Measurements from ENCODE around the gene BSND. TPM values are rescaled to one million over a fixed set of nuclear protein-coding genes. Genes with fewer than 3 reads are reported as not detected.

Gene BSND
- polyA plus RNA-seq, 1 donor (not counting 4 experiments of a cell fraction or from before 2014, with no cell fraction given), result not detected

DNA sequence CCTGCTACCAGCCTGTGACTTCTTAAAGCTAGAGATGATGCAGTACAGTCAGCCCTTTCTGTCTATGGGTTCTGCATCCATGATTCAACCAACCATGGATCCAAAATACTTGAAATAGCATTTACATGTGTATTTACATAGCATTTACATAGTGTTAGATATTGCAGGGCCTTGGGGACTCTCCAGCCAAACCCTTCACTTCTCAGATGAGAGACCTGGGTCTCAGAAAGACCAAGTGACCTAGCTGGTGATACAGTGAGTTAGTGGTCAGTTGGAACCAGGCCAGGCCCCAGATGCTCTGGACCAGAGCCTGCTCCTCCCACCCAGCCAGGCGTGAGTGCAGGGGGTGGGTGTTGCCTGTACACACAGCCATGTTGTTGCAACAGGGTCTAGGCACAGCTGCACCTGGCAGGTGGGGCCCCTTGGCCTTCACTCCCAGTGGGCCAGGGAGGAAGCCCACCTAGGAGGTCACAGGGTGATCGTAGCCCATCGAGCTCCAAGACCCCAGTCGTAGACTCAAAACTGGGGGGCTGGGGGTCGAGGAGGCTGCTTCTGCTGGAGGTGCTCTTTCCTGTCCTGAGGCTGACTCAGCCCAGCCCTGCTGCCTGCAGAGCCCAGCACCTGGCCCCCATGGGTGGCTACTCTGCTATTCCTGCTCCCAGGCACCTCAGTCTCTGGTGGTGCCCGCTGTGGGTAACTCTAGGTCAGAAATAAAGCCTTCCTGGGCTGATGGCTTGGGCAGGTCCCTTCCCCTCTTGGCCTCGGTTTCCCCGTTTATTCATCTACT lies 10.6 kb upstream of the BSND start:
- H2AFZ ChIP-seq (ENCODE audit: control insufficient read depth, low read length), result no peak overlapping the region
- H3K9me3 ChIP-seq (ENCODE audit: control insufficient read depth, low read depth, low read length), result no peaks in the 10 kb centered on the region
- H3K27me3 ChIP-seq (ENCODE audit: control insufficient read depth, extremely low read depth, insufficient read depth, low read length), result no peaks in the 10 kb centered on the region
- dilution Hi-C loops (cut with MboI; ENCODE audit: extremely low pct_ligation_motif_present, low sequenced_read_pairs), result no loop called here
- no peaks in the 10 kb centered on the region for H3K36me3 ChIP-seq (ENCODE audit: control insufficient read depth in 2 of 2, extremely low read depth in 1 of 2, insufficient read depth in 2 of 2, low read length in 2 of 2)
- H3K9me1 ChIP-seq (ENCODE audit: control insufficient read depth, extremely low read depth, insufficient read depth, low read length), result no peaks in the 10 kb centered on the region
- no peaks in the 10 kb centered on the region for H4K20me1 ChIP-seq (ENCODE audit: control insufficient read depth, extremely low read depth, insufficient read depth, low read length)
- no peak overlapping the region for H3K4me3 ChIP-seq (ENCODE audit: control insufficient read depth in 2 of 3, extremely low read depth in 1 of 3, insufficient read depth in 2 of 3, low read depth in 1 of 3, low read length in 3 of 3)
- FAIRE-seq, result no peak
- no peak overlapping the region for H3K4me2 ChIP-seq (ENCODE audit: control insufficient read depth, extremely low read depth, insufficient read depth, low read depth, low read length)
- H3K9ac ChIP-seq (ENCODE audit: control insufficient read depth, extremely low read depth, insufficient read depth, low read length), result no peak overlapping the region
- no peak overlapping the region for H3K27ac ChIP-seq (ENCODE audit: control insufficient read depth, insufficient read depth, low read length)
- H3K79me2 ChIP-seq (ENCODE audit: control insufficient read depth, insufficient read depth, low read length), result no peaks in the 10 kb centered on the region
- DNase-seq (ENCODE audit: low read depth, low spot score), result no peak
- no peak for TF ChIP-seq EZH2 (IDR thresholded peaks at IDR 0.05; ENCODE audit: low read length)
- TF ChIP-seq, protein P1, sequence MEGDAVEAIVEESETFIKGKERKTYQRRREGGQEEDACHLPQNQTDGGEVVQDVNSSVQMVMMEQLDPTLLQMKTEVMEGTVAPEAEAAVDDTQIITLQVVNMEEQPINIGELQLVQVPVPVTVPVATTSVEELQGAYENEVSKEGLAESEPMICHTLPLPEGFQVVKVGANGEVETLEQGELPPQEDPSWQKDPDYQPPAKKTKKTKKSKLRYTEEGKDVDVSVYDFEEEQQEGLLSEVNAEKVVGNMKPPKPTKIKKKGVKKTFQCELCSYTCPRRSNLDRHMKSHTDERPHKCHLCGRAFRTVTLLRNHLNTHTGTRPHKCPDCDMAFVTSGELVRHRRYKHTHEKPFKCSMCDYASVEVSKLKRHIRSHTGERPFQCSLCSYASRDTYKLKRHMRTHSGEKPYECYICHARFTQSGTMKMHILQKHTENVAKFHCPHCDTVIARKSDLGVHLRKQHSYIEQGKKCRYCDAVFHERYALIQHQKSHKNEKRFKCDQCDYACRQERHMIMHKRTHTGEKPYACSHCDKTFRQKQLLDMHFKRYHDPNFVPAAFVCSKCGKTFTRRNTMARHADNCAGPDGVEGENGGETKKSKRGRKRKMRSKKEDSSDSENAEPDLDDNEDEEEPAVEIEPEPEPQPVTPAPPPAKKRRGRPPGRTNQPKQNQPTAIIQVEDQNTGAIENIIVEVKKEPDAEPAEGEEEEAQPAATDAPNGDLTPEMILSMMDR (optimal IDR thresholded peaks at IDR 0.05 in 1 of 3, IDR thresholded peaks at IDR 0.05 in 1 of 3, conservative IDR thresholded peaks at IDR 0.05 in 1 of 3; ENCODE audit: extremely low read depth in 1 of 3, insufficient read depth in 2 of 3, low read length in 3 of 3), result no peak
- H3K4me1 ChIP-seq (ENCODE audit: control insufficient read depth, extremely low read depth, insufficient read depth, low read length), result no peaks in the 10 kb centered on the region

DNA sequence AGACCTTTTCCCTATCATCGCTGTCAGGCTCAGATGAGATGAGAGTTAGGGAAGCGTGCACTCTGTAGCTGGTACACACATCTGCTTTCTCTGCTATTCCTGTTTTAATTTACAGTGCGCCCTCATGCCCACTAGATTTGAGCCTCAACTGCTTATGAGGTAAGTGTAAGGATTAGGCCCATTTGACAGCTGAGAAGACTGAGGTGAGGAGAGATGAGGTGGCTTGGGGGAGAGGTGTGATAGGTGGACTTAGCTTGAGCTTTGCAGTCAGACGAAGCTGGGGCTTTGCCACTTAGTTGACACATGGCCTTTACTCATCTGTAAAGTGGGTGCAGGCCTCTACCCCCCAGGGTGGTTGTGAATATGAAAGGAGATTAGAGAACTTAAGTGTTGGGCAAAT lies 9.8 kb upstream of the BSND start:
- dilution Hi-C loops (cut with MboI; ENCODE audit: extremely low pct_ligation_motif_present, low sequenced_read_pairs), result no loop called here
- Histone ChIP-seq H3K4me2 (ENCODE audit: control insufficient read depth, extremely low read depth, insufficient read depth, low read depth, low read length) (no peak overlapping the region), H3K4me3 (ENCODE audit: control insufficient read depth in 2 of 3, extremely low read depth in 1 of 3, insufficient read depth in 2 of 3, low read depth in 1 of 3, low read length in 3 of 3) (no peak overlapping the region), H3K27me3 (ENCODE audit: control insufficient read depth, extremely low read depth, insufficient read depth, low read length) (no peaks in the 10 kb centered on the region), H2AFZ (ENCODE audit: control insufficient read depth, low read length) (no peak overlapping the region), H3K9me1 (ENCODE audit: control insufficient read depth, extremely low read depth, insufficient read depth, low read length) (no peaks in the 10 kb centered on the region), H3K27ac (ENCODE audit: control insufficient read depth, insufficient read depth, low read length) (no peak overlapping the region), H3K9me3 (ENCODE audit: control insufficient read depth, low read depth, low read length) (no peaks in the 10 kb centered on the region), H4K20me1 (ENCODE audit: control insufficient read depth, extremely low read depth, insufficient read depth, low read length) (no peaks in the 10 kb centered on the region), H3K79me2 (ENCODE audit: control insufficient read depth, insufficient read depth, low read length) (no peaks in the 10 kb centered on the region), H3K4me1 (ENCODE audit: control insufficient read depth, extremely low read depth, insufficient read depth, low read length) (no peaks in the 10 kb centered on the region), H3K36me3 (ENCODE audit: control insufficient read depth in 2 of 2, extremely low read depth in 1 of 2, insufficient read depth in 2 of 2, low read length in 2 of 2) (no peaks in the 10 kb centered on the region), H3K9ac (ENCODE audit: control insufficient read depth, extremely low read depth, insufficient read depth, low read length) (no peak overlapping the region)
- DNase-seq (ENCODE audit: low read depth, low spot score) (no peak), FAIRE-seq (no peak)
- TF ChIP-seq, protein P1 (optimal IDR thresholded peaks at IDR 0.05 in 1 of 3, IDR thresholded peaks at IDR 0.05 in 1 of 3, conservative IDR thresholded peaks at IDR 0.05 in 1 of 3; ENCODE audit: extremely low read depth in 1 of 3, insufficient read depth in 2 of 3, low read length in 3 of 3), result no peak
